ENCODE data around the gene MAN1A1.

The MAN1A1 gene

DNA sequence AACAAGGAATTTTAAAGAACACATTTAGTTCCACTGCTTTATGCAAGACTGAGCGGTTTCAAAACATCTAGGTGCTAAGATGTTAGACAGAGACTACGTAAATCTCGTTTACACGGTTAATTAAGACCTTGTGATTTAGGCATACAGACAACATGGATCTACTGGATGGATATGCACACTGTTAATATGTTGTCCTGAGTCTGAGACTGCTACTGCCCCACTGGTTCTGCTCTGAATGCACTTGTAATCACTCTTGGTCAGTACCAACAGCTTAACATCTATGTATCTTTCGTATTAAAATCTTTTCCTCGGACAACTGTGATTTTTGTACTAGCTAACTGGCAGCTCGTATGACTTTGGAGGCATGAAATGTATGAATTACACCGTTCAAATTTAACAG is 3.1 kb downstream of the MAN1A1 start:
- no peaks in the 10 kb centered on the region for H3K9me3 ChIP-seq (ENCODE audit: control insufficient read depth in 2 of 2, low read length in 2 of 2)
- no peaks in the 10 kb centered on the region for H3K27me3 ChIP-seq (ENCODE audit: control insufficient read depth in 1 of 2, insufficient read depth in 2 of 2, low read length in 2 of 2)
- no peaks in the 10 kb centered on the region for H3K36me3 ChIP-seq (ENCODE audit: control insufficient read depth in 2 of 2, insufficient read depth in 2 of 2, low read length in 2 of 2)
- peak overlapping the region; percentile 90 to 92 for H3K4me3 ChIP-seq (ENCODE audit: low read length in 2 of 2)
- peak overlapping the region; percentile 92 for H3K27ac ChIP-seq (ENCODE audit: low read length)
- H3K9ac ChIP-seq (ENCODE audit: low read length in 2 of 2), result peak overlapping the region; percentile 43 to 79
- H3K4me1 ChIP-seq (ENCODE audit: control insufficient read depth, insufficient read depth, low read length), result peaks cover 11% of the 10 kb centered on the region

- Histone ChIP-seq H3K4me3 (ENCODE audit: low read length in 2 of 2) (no peak overlapping the region), H3K4me1 (ENCODE audit: control insufficient read depth, insufficient read depth, low read length) (peaks cover 14% of the 10 kb centered on the region), H3K27me3 (ENCODE audit: control insufficient read depth in 1 of 2, insufficient read depth in 2 of 2, low read length in 2 of 2) (no peaks in the 10 kb centered on the region), H3K9me3 (ENCODE audit: control insufficient read depth in 2 of 2, low read length in 2 of 2) (no peaks in the 10 kb centered on the region), H3K9ac (ENCODE audit: low read length in 2 of 2) (no peak overlapping the region), H3K27ac (ENCODE audit: low read length) (no peak overlapping the region), H3K36me3 (ENCODE audit: control insufficient read depth in 2 of 2, insufficient read depth in 2 of 2, low read length in 2 of 2) (no peaks in the 10 kb centered on the region)
Measured at GRCh38 chr6:119345114-119345513, 4.4 kb downstream of the MAN1A1 start.

DNA sequence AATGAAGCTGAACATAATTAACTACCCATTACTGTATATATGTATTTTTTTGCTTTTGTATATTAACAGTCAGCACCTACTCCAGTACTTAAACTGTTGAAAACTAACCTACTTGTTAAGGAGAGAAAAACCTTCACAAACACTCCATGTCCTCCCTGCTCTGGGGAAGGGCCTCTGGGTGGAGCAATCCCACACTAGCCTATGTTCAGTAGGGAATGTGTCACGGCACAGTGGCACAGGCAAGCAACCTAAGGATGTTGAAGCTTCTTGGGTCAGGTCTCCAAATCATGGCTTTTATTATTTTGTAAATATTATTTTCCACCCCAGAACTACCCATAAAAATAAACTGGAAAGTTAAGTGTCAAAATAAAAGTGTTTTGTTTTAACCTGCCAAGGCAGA is 5.3 kb downstream of the MAN1A1 start:
- H3K9me3 ChIP-seq (ENCODE audit: control insufficient read depth in 2 of 2, low read length in 2 of 2), result no peaks in the 10 kb centered on the region

GRCh38 chr6:119343573-119344146 is 5.9 kb downstream of the MAN1A1 start:
- H3K4me1 ChIP-seq (ENCODE audit: control insufficient read depth, insufficient read depth, low read length), result peaks cover 14% of the 10 kb centered on the region
- H3K36me3 ChIP-seq (ENCODE audit: control insufficient read depth in 2 of 2, insufficient read depth in 2 of 2, low read length in 2 of 2), result no peaks in the 10 kb centered on the region
- no peak overlapping the region for H3K4me3 ChIP-seq (ENCODE audit: low read length in 2 of 2)
- H3K27me3 ChIP-seq (ENCODE audit: control insufficient read depth in 1 of 2, insufficient read depth in 2 of 2, low read length in 2 of 2), result no peaks in the 10 kb centered on the region
- no peak overlapping the region for H3K9ac ChIP-seq (ENCODE audit: low read length in 2 of 2)
- no peak overlapping the region for H3K27ac ChIP-seq (ENCODE audit: low read length)
- H3K9me3 ChIP-seq (ENCODE audit: control insufficient read depth in 2 of 2, low read length in 2 of 2), result no peaks in the 10 kb centered on the region

More for the DNA sequence above, 5.3 kb downstream of the MAN1A1 start:
- H3K27ac ChIP-seq (ENCODE audit: low read length), result no peak overlapping the region
- H3K4me3 ChIP-seq (ENCODE audit: low read length in 2 of 2), result no peak overlapping the region
- no peaks in the 10 kb centered on the region for H3K36me3 ChIP-seq (ENCODE audit: control insufficient read depth in 2 of 2, insufficient read depth in 2 of 2, low read length in 2 of 2)
- H3K4me1 ChIP-seq (ENCODE audit: control insufficient read depth, insufficient read depth, low read length), result peaks cover 14% of the 10 kb centered on the region
- H3K9ac ChIP-seq (ENCODE audit: low read length in 2 of 2), result no peak overlapping the region
- H3K27me3 ChIP-seq (ENCODE audit: control insufficient read depth in 1 of 2, insufficient read depth in 2 of 2, low read length in 2 of 2), result no peaks in the 10 kb centered on the region

DNA sequence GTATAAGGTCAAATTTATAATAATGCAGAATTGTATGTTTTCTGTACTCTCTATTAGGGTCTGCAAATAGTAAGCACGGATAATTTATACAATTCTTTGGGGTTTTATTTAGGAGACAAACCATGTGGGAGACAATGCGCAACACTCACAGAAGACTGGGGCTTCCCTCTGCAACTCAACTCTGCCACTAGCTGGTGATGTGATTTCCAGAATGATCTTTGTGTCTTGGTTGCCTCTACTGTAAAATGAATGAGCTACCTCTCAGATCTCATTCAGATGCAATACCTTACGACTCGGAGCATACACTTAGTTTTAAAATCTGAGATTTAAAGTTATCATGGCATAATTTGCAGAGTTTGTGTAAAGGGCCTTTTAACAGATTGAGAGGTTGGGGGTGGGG is 6.4 kb downstream of the MAN1A1 start:
- Histone ChIP-seq H3K9me3 (ENCODE audit: control insufficient read depth in 2 of 2, low read length in 2 of 2) (no peaks in the 10 kb centered on the region), H3K4me3 (ENCODE audit: low read length in 2 of 2) (no peak overlapping the region), H3K4me1 (ENCODE audit: control insufficient read depth, insufficient read depth, low read length) (peaks cover 14% of the 10 kb centered on the region), H3K9ac (ENCODE audit: low read length in 2 of 2) (no peak overlapping the region), H3K27me3 (ENCODE audit: control insufficient read depth in 1 of 2, insufficient read depth in 2 of 2, low read length in 2 of 2) (no peaks in the 10 kb centered on the region), H3K36me3 (ENCODE audit: control insufficient read depth in 2 of 2, insufficient read depth in 2 of 2, low read length in 2 of 2) (no peaks in the 10 kb centered on the region), H3K27ac (ENCODE audit: low read length) (no peak overlapping the region)

GRCh38 chr6:119342430-119342829 is 7.1 kb downstream of the MAN1A1 start:
- Histone ChIP-seq H3K27ac (ENCODE audit: low read length) (no peak overlapping the region), H3K9me3 (ENCODE audit: control insufficient read depth in 2 of 2, low read length in 2 of 2) (no peaks in the 10 kb centered on the region), H3K27me3 (ENCODE audit: control insufficient read depth in 1 of 2, insufficient read depth in 2 of 2, low read length in 2 of 2) (no peaks in the 10 kb centered on the region), H3K9ac (ENCODE audit: low read length in 2 of 2) (no peak overlapping the region), H3K36me3 (ENCODE audit: control insufficient read depth in 2 of 2, insufficient read depth in 2 of 2, low read length in 2 of 2) (no peaks in the 10 kb centered on the region), H3K4me1 (ENCODE audit: control insufficient read depth, insufficient read depth, low read length) (peaks cover 10% of the 10 kb centered on the region), H3K4me3 (ENCODE audit: low read length in 2 of 2) (no peak overlapping the region)

DNA sequence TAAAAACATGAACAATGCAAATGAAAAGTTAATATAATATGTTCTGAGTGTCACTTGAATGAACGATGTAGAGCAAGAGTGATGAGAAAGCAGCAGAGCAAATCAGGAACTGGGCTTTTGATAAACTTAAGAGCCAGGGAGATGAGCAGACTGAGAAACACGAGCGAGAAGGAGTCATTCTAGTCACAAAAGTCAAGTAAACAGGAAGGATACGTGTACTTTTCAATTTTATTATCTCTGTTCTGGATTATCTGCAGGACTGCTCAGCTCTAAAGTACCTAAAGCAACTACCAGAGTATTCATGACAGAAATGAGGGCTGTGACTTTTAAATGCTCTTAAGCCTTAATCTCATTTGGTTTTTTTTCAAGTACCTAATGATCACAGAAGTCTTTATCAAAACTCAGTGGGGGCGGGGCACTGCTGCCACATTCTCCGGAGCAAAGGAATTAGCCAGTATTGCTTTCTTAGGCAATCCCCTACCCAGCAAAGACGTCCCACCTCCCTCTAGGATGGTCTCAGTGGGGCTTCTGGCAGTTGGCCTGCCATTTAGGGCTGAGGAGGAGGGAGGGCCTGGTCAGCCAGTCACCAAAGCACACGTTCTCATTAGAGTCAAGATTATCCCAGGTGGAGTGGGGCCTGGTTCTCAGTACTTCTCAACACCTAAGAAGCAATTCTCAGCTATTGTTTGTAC is 8.6 kb downstream of the MAN1A1 start:
- Histone ChIP-seq H3K27ac (ENCODE audit: low read length) (no peak overlapping the region), H3K27me3 (ENCODE audit: control insufficient read depth in 1 of 2, insufficient read depth in 2 of 2, low read length in 2 of 2) (no peaks in the 10 kb centered on the region), H3K9ac (ENCODE audit: low read length in 2 of 2) (no peak overlapping the region), H3K4me3 (ENCODE audit: low read length in 2 of 2) (no peak overlapping the region), H3K9me3 (ENCODE audit: control insufficient read depth in 2 of 2, low read length in 2 of 2) (no peaks in the 10 kb centered on the region), H3K4me1 (ENCODE audit: control insufficient read depth, insufficient read depth, low read length) (peaks cover 3% of the 10 kb centered on the region), H3K36me3 (ENCODE audit: control insufficient read depth in 2 of 2, insufficient read depth in 2 of 2, low read length in 2 of 2) (no peaks in the 10 kb centered on the region)

GRCh38 chr6:119339941-119340456 is 9.6 kb downstream of the MAN1A1 start:
- no peaks in the 10 kb centered on the region for H3K27me3 ChIP-seq (ENCODE audit: control insufficient read depth in 1 of 2, insufficient read depth in 2 of 2, low read length in 2 of 2)
- H3K36me3 ChIP-seq (ENCODE audit: control insufficient read depth in 2 of 2, insufficient read depth in 2 of 2, low read length in 2 of 2), result no peaks in the 10 kb centered on the region
- no peak overlapping the region for H3K4me3 ChIP-seq (ENCODE audit: low read length in 2 of 2)
- H3K9me3 ChIP-seq (ENCODE audit: control insufficient read depth in 2 of 2, low read length in 2 of 2), result no peaks in the 10 kb centered on the region
- no peak overlapping the region for H3K9ac ChIP-seq (ENCODE audit: low read length in 2 of 2)
- H3K27ac ChIP-seq (ENCODE audit: low read length), result no peak overlapping the region
- peaks cover 3% of the 10 kb centered on the region for H3K4me1 ChIP-seq (ENCODE audit: control insufficient read depth, insufficient read depth, low read length)

GRCh38 chr6:119337762-119338161 is 11.8 kb downstream of the MAN1A1 start:
- H3K9me3 ChIP-seq (ENCODE audit: control insufficient read depth in 2 of 2, low read length in 2 of 2), result no peaks in the 10 kb centered on the region
- no peaks in the 10 kb centered on the region for H3K27me3 ChIP-seq (ENCODE audit: control insufficient read depth in 1 of 2, insufficient read depth in 2 of 2, low read length in 2 of 2)
- H3K27ac ChIP-seq (ENCODE audit: low read length), result no peak overlapping the region
- H3K4me1 ChIP-seq (ENCODE audit: control insufficient read depth, insufficient read depth, low read length), result peaks cover 3% of the 10 kb centered on the region
- no peak overlapping the region for H3K9ac ChIP-seq (ENCODE audit: low read length in 2 of 2)
- no peaks in the 10 kb centered on the region for H3K36me3 ChIP-seq (ENCODE audit: control insufficient read depth in 2 of 2, insufficient read depth in 2 of 2, low read length in 2 of 2)
- no peak overlapping the region for H3K4me3 ChIP-seq (ENCODE audit: low read length in 2 of 2)

DNA sequence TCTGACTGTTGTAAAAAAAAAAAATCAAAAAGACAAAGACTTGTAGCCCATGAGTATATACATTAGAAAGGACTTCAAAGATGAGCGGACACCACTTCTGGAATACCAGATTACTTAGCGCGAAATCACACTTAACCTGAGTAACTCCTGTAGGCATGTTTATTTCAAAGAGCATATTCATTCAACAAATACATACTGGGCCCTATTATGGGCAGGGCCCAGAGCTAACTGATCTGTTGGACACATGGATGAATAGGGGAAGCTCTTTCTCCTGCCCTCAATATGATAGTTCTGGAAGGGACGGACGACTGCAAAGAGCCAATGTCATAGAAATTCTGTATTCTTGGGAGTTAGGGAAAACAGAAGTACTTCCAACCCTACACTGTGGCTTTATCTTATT is 12.3 kb downstream of the MAN1A1 start:
- Histone ChIP-seq H3K4me1 (ENCODE audit: control insufficient read depth, insufficient read depth, low read length) (peaks cover 3% of the 10 kb centered on the region), H3K9ac (ENCODE audit: low read length in 2 of 2) (no peak overlapping the region), H3K27me3 (ENCODE audit: control insufficient read depth in 1 of 2, insufficient read depth in 2 of 2, low read length in 2 of 2) (no peaks in the 10 kb centered on the region), H3K4me3 (ENCODE audit: low read length in 2 of 2) (no peak overlapping the region), H3K36me3 (ENCODE audit: control insufficient read depth in 2 of 2, insufficient read depth in 2 of 2, low read length in 2 of 2) (no peaks in the 10 kb centered on the region), H3K9me3 (ENCODE audit: control insufficient read depth in 2 of 2, low read length in 2 of 2) (no peaks in the 10 kb centered on the region), H3K27ac (ENCODE audit: low read length) (no peak overlapping the region)
